Parathyroid adenoma (tissue), 2 donors: ENCODE results near the gene CACNA1S.

ENCODE experiments used
- H2AFZ ChIP-seq: fragments of 300-600 bp; sonication (generic); one replicate; pipeline ENCODE4 v1.7.0; 2017; ENCODE audit warnings: antibody characterized with exemption, mild to moderate bottlenecking
- H3K27ac ChIP-seq: fragments of 300-600 bp; sonication (generic); one replicate; pipeline ENCODE4 v1.7.0; 2017
- H3K27me3 ChIP-seq: fragments of 300-600 bp; sonication (generic); one replicate; pipeline ENCODE4 v1.7.0; 2017; ENCODE audit warnings: low read length; ENCODE audit not compliant: control insufficient read depth, insufficient read depth
- H3K36me3 ChIP-seq: fragments of 300-600 bp; sonication (generic); one replicate; pipeline ENCODE4 v1.7.0; 2017; ENCODE audit warnings: low read length; ENCODE audit not compliant: control insufficient read depth, insufficient read depth
- H3K4me1 ChIP-seq: fragments of 300-600 bp; sonication (generic); one replicate; pipeline ENCODE4 v1.7.0; 2017; ENCODE audit warnings: control low read depth
- H3K4me2 ChIP-seq: fragments of 300-600 bp; sonication (generic); one replicate; pipeline ENCODE4 v1.7.0; 2017; ENCODE audit warnings: low read length
- H3K4me3 ChIP-seq: fragments of 300-600 bp; sonication (generic); one replicate; pipeline ENCODE4 v1.7.0; 2017; ENCODE audit warnings: low read depth, low read length
- H3K79me2 ChIP-seq: fragments of 300-600 bp; sonication (generic); one replicate; pipeline ENCODE4 v1.7.0; 2017; ENCODE audit warnings: control low read depth
- H3K9ac ChIP-seq: fragments of 300-600 bp; sonication (generic); one replicate; pipeline ENCODE4 v1.7.0; 2017; ENCODE audit warnings: mild to moderate bottlenecking
- H3K9me3 ChIP-seq: fragments of 300-600 bp; sonication (generic); one replicate; pipeline ENCODE4 v1.7.0; 2017; ENCODE audit warnings: low read length; ENCODE audit not compliant: control insufficient read depth
- TF ChIP-seq, protein P1 (sequence below): fragments of 300-600 bp; sonication (generic); IDR thresholded peaks from one replicate; pipeline ENCODE4 v1.7.0; 2017; ENCODE audit warnings: antibody characterized with exemption, mild to moderate bottlenecking
- donor health status: primary hyperparathyroidism.

The CACNA1S gene

DNA sequence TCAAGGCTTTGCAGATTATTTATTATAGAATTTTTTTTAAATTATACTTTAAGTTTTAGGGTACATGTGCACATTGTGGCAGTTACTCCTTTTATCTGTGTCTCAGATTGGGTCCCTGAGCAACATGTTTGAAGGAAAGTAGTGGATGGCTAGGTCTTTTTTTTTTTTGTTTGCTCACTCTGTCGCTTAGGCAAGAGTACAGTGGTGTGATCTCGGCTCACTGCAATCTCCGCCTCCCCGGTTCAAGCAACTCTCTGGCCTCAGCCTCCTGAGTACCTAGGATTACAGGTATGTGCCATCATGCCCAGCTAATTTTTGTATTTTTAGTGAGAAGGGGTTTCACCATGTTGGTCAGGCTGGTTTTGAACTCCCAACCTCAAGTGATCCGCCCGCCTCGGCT is 49.1 kb downstream of the CACNA1S start:
- Histone ChIP-seq H3K79me2 (no peaks in the 10 kb centered on the region), H3K4me1 (no peaks in the 10 kb centered on the region), H3K4me3 (no peak overlapping the region), H3K36me3 (no peaks in the 10 kb centered on the region), H3K27me3 (no peaks in the 10 kb centered on the region), H3K27ac (no peak overlapping the region), H3K9me3 (no peaks in the 10 kb centered on the region), H2AFZ (no peak overlapping the region), H3K4me2 (no peak overlapping the region), H3K9ac (no peak overlapping the region)
- TF ChIP-seq, protein P1, sequence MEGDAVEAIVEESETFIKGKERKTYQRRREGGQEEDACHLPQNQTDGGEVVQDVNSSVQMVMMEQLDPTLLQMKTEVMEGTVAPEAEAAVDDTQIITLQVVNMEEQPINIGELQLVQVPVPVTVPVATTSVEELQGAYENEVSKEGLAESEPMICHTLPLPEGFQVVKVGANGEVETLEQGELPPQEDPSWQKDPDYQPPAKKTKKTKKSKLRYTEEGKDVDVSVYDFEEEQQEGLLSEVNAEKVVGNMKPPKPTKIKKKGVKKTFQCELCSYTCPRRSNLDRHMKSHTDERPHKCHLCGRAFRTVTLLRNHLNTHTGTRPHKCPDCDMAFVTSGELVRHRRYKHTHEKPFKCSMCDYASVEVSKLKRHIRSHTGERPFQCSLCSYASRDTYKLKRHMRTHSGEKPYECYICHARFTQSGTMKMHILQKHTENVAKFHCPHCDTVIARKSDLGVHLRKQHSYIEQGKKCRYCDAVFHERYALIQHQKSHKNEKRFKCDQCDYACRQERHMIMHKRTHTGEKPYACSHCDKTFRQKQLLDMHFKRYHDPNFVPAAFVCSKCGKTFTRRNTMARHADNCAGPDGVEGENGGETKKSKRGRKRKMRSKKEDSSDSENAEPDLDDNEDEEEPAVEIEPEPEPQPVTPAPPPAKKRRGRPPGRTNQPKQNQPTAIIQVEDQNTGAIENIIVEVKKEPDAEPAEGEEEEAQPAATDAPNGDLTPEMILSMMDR = no peak

DNA sequence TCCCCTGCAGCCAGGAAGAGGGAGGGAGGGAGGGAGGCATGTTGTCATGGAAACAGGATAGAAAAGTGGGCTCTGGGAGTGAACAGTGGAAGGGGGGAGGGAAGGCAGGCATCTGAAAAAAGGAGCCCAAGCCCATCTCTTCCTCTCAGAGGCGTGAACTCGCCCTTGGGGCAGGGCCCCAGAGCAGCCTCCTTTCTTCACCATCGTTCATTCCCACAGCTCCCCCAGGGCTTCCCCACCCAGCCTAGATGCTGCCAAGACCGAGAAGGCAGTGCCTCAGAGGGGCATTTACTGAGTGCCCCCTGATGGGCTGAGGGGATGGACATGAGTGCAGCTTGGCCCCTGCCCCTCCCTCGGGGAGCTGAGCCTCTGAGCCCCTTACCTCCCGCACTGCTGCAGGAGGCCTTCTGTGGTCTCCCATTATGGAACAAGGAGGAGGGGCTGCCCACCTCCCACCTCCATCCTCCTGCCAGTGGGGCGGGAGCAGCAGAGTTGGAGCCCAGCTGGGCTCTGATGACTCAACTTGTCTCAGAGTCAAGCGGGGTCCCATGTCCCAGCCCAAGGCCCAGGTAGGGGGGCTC is 49.6 kb downstream of the CACNA1S start:
- Histone ChIP-seq H3K4me2 (no peak overlapping the region), H3K9me3 (no peaks in the 10 kb centered on the region), H3K9ac (no peak overlapping the region), H2AFZ (no peak overlapping the region), H3K27me3 (no peaks in the 10 kb centered on the region), H3K4me3 (no peak overlapping the region), H3K4me1 (no peaks in the 10 kb centered on the region), H3K79me2 (no peaks in the 10 kb centered on the region), H3K27ac (no peak overlapping the region), H3K36me3 (no peaks in the 10 kb centered on the region)
- TF ChIP-seq, protein P1 = no peak

GRCh38 chr1:201061886-201062285 is 50.3 kb downstream of the CACNA1S start:
- Histone ChIP-seq H3K27me3 (no peaks in the 10 kb centered on the region), H3K27ac (no peak overlapping the region), H3K79me2 (no peaks in the 10 kb centered on the region), H3K9ac (no peak overlapping the region), H3K4me1 (no peaks in the 10 kb centered on the region), H3K9me3 (no peaks in the 10 kb centered on the region), H3K4me3 (no peak overlapping the region), H3K4me2 (no peak overlapping the region), H3K36me3 (no peaks in the 10 kb centered on the region), H2AFZ (no peak overlapping the region)
- TF ChIP-seq, protein P1 = no peak

DNA sequence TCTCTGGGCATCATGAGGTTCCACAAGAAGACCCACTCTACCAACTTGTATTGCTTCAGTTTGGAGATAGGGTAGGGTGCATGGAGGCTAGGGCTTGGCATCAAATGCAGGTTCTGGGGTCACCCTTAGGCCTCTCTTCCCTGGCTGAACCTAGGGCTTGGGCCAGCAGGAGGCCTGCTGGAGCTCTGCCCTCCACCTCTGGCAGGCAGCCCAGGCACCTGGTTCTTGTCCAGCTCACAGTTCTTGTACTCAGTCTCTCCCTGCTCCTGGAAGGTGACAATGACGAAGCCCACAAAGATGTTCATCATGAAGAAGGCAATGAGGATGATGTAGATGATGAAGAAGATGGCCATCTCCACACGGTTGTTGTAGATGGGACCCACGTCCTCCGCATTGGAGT is 51.2 kb downstream of the CACNA1S start:
- Histone ChIP-seq H3K27me3 (no peaks in the 10 kb centered on the region), H3K4me2 (no peak overlapping the region), H3K27ac (no peak overlapping the region), H2AFZ (no peak overlapping the region), H3K9ac (no peak overlapping the region), H3K4me1 (no peaks in the 10 kb centered on the region), H3K9me3 (no peaks in the 10 kb centered on the region), H3K36me3 (no peaks in the 10 kb centered on the region), H3K79me2 (no peaks in the 10 kb centered on the region), H3K4me3 (no peak overlapping the region)
- TF ChIP-seq, protein P1 = no peak

- Histone ChIP-seq H3K36me3 (no peaks in the 10 kb centered on the region), H3K79me2 (no peaks in the 10 kb centered on the region), H3K9me3 (no peaks in the 10 kb centered on the region), H3K27me3 (no peaks in the 10 kb centered on the region), H3K9ac (no peak overlapping the region), H3K27ac (no peak overlapping the region), H3K4me1 (no peaks in the 10 kb centered on the region), H2AFZ (no peak overlapping the region), H3K4me2 (no peak overlapping the region), H3K4me3 (no peak overlapping the region)
- TF ChIP-seq, protein P1 = no peak
These were observed 51.6 kb downstream of the CACNA1S start for GRCh38 chr1:201060586-201060985.
